Stimulated activated CD8-positive, alpha-beta memory T cell treated with anti-CD3 and anti-CD28 coated beads, Interleukin-7, amount 100 ng/mL, for 48 hours (primary cell): ENCODE data around the gene ATP1B3.
"Not testable (repeated sequence)": the region's sequence is repeated elsewhere in the genome, so short reads cannot be mapped to it uniquely, and the experiment has no call there.

Source experiments
- DNase-seq, 2 donors: peaks; one replicate each; pipeline ENCODE4 v3.0.0-alpha.2; 2020; ENCODE audit warnings: low read depth in 1 of 2; ENCODE audit errors: extremely low read depth in 1 of 2

ATP1B3 gene

DNA sequence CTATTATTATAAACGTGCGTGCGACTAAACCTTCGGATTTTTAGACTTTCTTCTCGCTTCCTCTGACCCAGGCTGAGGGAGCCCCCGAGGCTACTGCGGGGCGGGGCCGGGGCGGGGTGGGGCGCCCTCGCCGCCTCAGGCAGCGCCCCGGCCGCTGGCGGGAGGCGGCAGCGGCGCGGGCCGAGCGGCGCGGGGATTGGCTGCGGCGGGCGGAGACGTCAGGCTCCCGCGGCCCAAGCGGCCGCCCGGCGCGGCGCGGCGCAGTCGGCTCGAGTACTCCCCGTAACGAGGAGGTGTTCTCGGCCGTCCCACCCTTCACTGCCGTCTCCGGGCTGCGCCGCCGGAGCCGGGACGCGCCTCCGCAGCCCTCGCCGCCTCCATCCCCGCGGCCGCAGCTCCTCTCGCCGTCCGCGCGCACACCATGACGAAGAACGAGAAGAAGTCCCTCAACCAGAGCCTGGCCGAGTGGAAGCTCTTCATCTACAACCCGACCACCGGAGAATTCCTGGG lies at the start of gene ATP1B3:
Gene ATP1B3, plus strand, starts transcription at position 263 of the 510 bp plus-strand sequence. Its CDS starts 159 bp downstream, at position 422.
- DNase-seq: peak; percentile 68

- no peak for DNase-seq
These were observed 48.0 kb upstream of the ATP1B3 start for GRCh38 chr3:141828487-141828886.

DNA sequence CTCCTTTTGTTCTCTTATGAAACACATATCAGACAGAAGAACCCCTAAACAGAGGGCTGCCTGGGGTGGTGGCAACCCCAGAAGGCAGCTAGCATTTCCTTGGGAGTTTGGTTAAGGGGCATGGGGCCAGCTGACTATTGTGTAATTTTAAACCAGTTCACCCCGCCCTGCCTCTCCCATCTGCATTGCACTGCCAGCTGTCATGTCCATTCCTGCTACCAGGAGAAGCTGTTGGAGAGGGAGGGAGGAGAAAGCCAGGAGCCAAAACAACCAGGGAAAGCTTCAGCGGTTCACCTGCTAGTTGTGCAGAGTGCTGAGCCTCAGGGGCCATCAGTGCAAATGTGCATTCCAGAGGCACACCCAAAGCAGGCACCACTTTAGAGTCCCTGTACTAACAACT lies 47.6 kb upstream of the ATP1B3 start:
- DNase-seq: no peak

GRCh38 chr3:141830508-141830907 lies 45.9 kb upstream of the ATP1B3 start:
- DNase-seq: no peak

GRCh38 chr3:141834292-141834691 lies 42.2 kb upstream of the ATP1B3 start:
- no peak for DNase-seq

DNA sequence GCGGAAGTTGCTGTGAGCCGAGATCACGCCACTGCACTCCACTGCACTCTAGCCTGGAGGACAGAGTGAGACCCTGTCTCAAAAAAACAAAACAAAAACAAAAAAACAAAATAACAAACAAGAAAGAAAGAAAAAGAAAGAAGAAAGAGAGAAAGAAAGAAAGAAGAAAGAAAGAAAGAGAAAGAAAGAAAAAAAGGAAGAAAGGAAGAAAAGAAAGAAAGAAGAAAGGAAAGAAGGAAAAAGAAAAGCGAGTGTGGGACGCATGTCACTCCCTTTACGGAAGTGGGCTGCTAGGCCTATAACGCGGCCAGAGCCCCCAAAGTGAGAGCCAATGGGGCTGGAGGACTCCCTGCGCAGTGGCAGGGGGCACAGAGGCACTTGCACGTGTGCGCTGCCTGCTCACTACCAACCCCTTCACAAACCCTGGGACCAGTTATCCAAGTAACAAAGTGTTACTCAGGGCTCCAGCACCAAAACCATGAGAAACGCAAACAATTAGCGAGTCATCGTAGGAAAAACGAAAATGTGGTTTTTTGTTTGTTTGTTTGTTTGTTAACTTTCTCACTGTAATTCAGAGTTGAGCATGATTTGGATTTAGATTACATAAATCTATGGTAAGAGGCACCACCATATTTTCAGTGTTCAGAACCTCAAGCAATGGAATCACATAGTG lies 40.8 kb upstream of the ATP1B3 start:
- DNase-seq: no peak

DNA sequence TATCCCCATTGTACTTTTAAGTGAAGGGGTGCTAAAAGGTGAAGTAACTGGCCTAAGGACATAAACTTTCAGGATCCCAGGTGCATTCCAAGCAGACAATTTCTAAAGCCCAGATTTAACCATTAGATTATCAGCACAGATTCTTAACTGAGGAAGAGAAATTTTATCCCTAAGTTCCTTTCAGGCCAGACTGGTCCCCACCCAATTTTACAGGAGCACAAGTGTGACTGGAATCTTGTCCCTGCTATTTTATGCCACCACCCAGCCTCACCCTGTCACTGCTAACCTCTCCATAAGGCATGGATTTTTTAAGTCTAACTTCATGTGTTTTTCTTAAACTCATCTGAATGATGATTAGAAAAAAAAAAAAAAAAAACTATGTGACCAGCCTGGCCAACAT lies 37.1 kb upstream of the ATP1B3 start:
- DNase-seq: no peak

DNA sequence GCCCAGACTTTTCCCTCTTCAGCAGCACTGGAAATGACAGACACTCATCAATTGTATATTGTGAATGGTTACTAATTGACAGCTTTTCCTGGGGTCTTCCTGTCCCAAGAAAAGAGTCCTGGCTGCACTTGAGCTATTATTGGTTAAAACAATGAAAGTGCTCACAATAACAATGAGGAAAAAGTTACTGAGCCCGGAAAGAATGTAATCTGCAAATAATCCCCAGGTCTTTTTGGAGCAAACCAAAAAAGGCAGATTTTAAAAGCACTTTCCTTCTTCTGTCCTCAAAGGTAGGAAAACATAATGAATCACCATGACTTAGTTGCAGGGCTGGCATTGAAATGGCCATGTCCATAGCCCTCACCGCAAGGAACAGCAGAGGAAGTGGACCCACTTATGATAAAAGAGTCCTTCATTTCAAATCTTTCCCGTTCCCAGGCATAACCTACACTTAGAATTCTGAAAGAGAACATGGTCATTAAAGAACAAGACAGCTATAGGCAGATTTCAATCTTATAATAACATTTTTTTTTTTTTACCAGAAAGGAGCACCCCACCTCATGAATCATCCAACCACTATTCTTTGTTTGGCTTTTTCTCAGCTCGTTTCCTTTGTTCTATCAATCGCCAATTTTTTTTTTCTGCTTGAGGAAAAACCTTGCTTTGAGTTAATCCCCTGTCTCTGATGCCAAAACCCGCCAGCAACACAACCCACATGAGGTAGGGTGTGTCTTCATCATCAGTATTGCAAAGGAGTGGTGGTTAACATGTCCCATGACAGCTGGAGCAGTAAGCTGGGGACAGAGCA lies 35.5 kb upstream of the ATP1B3 start:
- no peak for DNase-seq

DNA sequence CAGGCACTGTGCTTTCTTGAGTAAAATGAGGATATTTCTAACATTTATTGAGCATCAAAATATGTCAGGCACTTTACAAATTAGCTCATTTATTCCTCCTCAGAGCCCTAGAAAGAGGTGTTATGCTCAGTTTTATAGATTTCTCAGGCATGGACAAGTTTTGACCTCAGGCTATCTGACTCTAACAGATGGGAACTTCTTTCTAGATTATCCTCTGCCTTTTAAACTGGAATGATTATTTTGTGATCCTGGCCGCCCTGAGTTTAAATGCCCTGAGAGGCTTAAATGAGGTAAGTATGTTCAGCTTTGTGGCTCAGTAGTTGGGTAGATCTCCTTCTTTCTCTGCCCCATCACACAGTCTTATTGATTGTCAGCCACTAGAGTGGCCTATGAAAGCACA lies 32.3 kb upstream of the ATP1B3 start:
- no peak for DNase-seq

GRCh38 chr3:141844812-141845211 lies 31.6 kb upstream of the ATP1B3 start:
- DNase-seq: no peak

DNA sequence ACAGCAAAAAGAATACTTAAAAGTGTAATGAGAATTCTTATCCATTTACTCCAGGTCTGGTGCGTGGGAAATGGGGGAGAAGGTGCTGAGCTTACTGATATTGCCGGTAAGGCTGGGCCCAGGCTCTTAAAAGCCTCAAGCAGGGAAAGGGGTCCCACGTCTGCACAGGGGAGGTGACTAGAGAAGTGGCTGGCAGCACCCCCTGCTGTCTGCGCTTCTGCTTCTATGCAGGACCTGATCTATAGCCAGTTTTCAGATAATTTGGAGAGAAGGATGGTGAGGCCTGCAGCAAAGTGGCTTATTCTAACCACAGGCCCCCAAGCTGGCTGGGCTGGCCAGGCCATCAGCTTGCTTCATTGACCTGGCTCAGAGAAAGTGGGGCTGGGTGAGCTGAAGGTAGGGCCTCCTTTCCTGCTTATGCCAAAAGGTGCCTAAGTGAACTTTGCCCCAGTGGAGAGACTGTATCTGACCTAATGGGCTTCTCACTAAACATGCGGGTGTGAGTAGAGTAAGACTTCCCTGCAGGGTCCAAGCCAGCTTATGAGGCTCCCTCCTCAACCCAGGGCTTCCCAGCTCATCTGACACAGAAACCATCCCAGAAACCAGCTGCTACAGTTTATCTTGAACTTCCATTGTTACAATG lies 30.9 kb upstream of the ATP1B3 start:
- peak in 1 of 2 donors; percentile 9 for DNase-seq

- DNase-seq: no peak
These were observed 30.4 kb upstream of the ATP1B3 start for GRCh38 chr3:141846050-141846433.

GRCh38 chr3:141848159-141848748 lies 28.2 kb upstream of the ATP1B3 start:
- not testable (repeated sequence) for DNase-seq

DNA sequence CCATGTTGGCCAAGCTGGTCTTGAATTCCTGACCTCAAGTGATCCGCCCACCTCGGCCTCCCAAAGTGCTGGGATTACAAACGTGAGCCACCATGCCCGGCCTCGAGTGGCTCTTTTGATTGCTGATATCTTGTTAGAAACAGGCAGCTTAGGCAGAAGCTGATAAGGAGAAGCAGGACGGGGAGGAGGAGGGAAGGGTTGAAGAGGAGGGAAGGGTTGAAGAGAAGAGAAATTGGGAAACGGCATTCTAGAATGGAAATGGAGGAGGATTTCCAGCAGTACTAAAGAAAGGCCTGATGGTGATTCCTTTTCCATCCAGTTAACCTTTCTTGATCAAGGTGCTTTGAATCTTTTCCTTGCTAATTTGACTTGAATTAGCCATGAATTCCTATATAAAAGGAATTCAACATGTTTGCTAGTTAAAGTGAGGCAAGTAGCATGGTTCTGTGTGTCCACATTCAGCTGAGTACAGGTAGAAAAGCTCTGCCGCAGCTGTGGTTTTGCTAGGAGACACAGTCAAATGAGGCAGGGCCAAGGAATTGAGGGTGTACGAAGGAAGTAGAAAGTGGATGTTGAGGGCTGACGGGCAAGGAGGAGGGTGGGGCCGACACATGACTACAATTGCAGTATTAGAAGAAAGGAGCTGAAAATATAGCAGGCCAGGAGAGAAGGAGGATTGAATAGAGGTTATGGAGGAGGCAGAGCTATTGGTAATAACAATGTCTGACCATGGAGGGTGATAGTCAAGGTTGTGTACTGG lies 27.2 kb upstream of the ATP1B3 start:
- no peak for DNase-seq

DNA sequence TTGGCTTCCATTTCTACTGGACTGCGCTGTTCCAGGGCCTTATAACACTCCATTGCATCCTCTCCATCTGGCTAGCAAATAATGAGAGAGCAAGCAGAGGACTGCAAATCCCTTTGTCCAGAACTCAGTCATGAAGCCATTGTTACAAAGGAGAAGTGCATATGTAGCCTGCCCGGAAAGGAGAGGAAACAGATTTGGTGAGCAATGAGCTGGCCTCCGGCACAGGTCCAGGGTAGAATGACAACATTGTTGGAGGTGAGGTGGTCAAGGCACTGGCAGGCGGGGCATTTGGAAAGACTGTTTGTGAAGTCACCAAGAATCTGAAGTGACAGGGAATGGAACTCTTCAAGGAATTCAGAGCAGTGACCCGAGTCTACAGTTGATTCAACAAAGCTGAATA lies 25.0 kb upstream of the ATP1B3 start:
- no peak for DNase-seq

- no peak for DNase-seq
These were observed 23.3 kb upstream of the ATP1B3 start for GRCh38 chr3:141853081-141853601.

DNA sequence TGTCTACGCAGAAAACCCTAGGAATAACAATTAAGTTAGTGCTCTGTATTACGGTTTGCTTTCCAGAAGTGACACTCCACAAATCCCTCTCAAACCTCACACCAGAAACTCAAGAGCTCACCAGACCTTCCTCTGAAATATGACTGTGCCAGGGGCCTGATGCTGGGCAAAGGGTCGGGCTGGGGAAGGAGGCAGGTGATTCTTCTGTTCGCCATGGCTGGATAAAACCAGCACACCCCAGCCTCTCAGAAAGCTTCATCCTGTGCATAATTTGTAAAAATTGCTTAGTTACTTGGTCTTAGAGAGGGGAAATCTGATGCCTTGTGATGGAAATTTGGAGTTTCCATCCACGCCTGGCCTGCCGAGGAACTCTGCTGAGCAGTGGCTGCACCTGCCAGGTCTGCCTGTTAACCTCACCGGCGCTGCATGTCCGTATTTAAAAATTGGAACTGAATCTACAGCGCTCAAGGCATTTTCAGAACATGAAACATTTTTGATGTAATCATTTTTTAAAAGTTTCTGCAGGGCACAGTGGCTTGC lies 22.7 kb upstream of the ATP1B3 start:
- DNase-seq: no peak

DNA sequence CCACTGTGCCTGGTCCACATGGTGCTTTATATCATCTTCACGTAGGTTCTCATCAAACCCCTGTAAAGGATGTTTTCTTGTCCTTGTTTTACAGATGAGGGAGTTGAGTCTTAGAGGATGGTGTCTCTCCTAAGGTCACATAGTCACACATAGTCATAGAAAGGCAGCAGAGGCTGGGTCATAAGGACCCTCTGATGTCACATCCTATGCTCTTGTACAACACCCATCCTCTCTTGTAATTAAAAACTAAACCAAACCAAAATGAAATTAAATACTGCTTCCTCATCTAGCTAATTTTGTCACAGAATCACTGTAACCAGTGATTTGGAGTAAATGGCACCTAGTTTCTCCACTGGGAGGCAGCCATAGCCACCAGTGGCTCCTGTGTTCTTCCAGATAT lies 21.8 kb upstream of the ATP1B3 start:
- no peak for DNase-seq

GRCh38 chr3:141858312-141858711 lies 18.1 kb upstream of the ATP1B3 start:
- DNase-seq: no peak

DNA sequence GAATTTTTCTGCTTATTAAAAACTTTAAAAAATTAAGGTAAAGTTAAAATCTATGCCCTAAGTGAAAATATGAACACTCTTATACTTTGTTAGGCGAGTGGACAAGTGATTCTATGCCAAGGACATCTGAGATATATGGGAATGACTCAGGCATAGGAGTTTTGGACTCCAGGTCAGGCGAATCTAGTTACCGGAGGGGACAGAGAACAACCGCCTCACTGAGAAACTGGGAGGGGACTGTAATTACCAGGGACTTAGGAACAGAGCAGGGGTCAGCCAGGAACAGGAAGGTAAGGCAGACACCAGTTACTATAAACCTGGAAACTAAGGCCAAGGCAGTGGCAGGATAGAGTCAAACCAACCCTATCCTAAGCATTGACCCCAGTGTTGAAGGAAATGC lies 16.8 kb upstream of the ATP1B3 start:
- DNase-seq: no peak
